Caco-2 (cell line): ENCODE data around the gene SPINT2. TPM values are rescaled to one million over a fixed set of nuclear protein-coding genes. Genes with fewer than 3 reads are reported as not detected.
A peak's percentile ranks its signal among the peaks of the same experiment; 100 is the strongest.

Experiments
- BruUV-seq: library from RNA; stranded (reverse); fragments of 400-500 nt; replicated peaks from 2 replicates; lab custom pipeline; 2021; lab: Mats Ljungman, UMichigan
- CTCF ChIA-PET: fragments of 300-600 bp; sonication (Branson Sonifier 250); formaldehyde crosslinking; loops from one replicate; lab custom pipeline; 2022; ENCODE audit warnings: antibody characterized with exemption; lab: Charles Lee
- POLR2A ChIA-PET: fragments of 300-600 bp; sonication (Branson Sonifier 250); formaldehyde crosslinking; loops from one replicate; lab custom pipeline; 2022; ENCODE audit warnings: antibody characterized with exemption; lab: Charles Lee
- DNase-seq, 2 experiments: peaks; one replicate each; pipeline versions ENCODE4 v3.0.0 to v3.0.0-alpha.2; 2020 to 2022
- H3K27me3 ChIP-seq: replicated peaks from 2 replicates; pipeline ENCODE4 v1.6.0; 2011; ENCODE audit warnings: low read length; ENCODE audit not compliant: control insufficient read depth, insufficient read depth
- H3K36me3 ChIP-seq: 2 replicates; pipeline ENCODE4 v1.5.1; 2011; ENCODE audit warnings: low read length; ENCODE audit not compliant: control insufficient read depth, insufficient read depth
- H3K4me1 ChIP-seq: fragments of 250-450 bp; sonication (Bioruptor Pico); 2 replicates; pipeline ENCODE4 v1.5.1; 2020; ENCODE audit warnings: mild to moderate bottlenecking
- H3K4me3 ChIP-seq: 2 replicates; pipeline ENCODE4 v1.5.1; 2011; ENCODE audit warnings: low read depth, mild to moderate bottlenecking, control low read depth, low read length
- H3K9me3 ChIP-seq: fragments of 250-450 bp; sonication (Bioruptor Pico); 2 replicates; pipeline ENCODE4 v1.5.1; 2020; ENCODE audit warnings: mild to moderate bottlenecking, moderate library complexity
- H3K27ac Mint-ChIP-seq: one replicate; pipeline ENCODE4 v1.8.0; 2022; ENCODE audit warnings: mixed read lengths; ENCODE audit not compliant: unreplicated experiment
- H3K27me3 Mint-ChIP-seq: one replicate; pipeline ENCODE4 v1.8.0; 2022; ENCODE audit warnings: mixed read lengths; ENCODE audit not compliant: insufficient read depth, unreplicated experiment
- H3K36me3 Mint-ChIP-seq: one replicate; pipeline ENCODE4 v1.8.0; 2022; ENCODE audit warnings: mild to moderate bottlenecking, mixed read lengths; ENCODE audit not compliant: insufficient read depth, unreplicated experiment
- H3K4me1 Mint-ChIP-seq: one replicate; pipeline ENCODE4 v1.8.0; 2022; ENCODE audit warnings: low read depth, mixed read lengths; ENCODE audit not compliant: unreplicated experiment
- H3K4me3 Mint-ChIP-seq: one replicate; pipeline ENCODE4 v1.8.0; 2022; ENCODE audit warnings: mild to moderate bottlenecking, moderate library complexity, mixed read lengths; ENCODE audit not compliant: unreplicated experiment
- H3K9me3 Mint-ChIP-seq: one replicate; pipeline ENCODE4 v1.8.0; 2022; ENCODE audit warnings: mixed read lengths; ENCODE audit not compliant: unreplicated experiment
- CTCF ChIP-seq, 2 experiments: fragments of 200-600 bp in 1 of 2; IDR thresholded peaks; 1 replicate in 1 of 2; 2 replicates in 1 of 2; pipeline versions ENCODE4 v1.5.1 to v1.8.0; 2011 to 2022; ENCODE audit warnings: antibody characterized with exemption in 1 of 2, control low read depth in 1 of 2, inconsistent platforms in 1 of 2, low read depth in 1 of 2, low read length in 1 of 2, mild to moderate bottlenecking in 1 of 2, moderate library complexity in 1 of 2; ENCODE audit not compliant: insufficient read depth in 1 of 2, severe bottlenecking in 1 of 2, unreplicated experiment in 1 of 2
- intact Hi-C: fragments of 100-400 bp; cut with micrococcal nuclease; formaldehyde crosslinking; loops from one replicate; pipeline ENCODE4 v1.10.0; 2022; ENCODE audit not compliant: unreplicated experiment
- total RNA-seq: library from RNA; stranded (reverse); gene quantifications from 2 replicates; pipeline ENCODE4 v1.2.3, GENCODE V29; 2022

SPINT2 gene
- total RNA-seq, 1 experiment from 2014 or later, result 748 TPM

GRCh38 chr19:38331728-38332127 is 67.4 kb downstream of the SPINT2 start:
- Mint-ChIP-seq H3K4me3 (no peak overlapping the region), H3K4me1 (no peaks in the 10 kb centered on the region), H3K27me3 (no peaks in the 10 kb centered on the region), H3K27ac (no peak overlapping the region), H3K9me3 (no peaks in the 10 kb centered on the region), H3K36me3 (peaks cover 8% of the 10 kb centered on the region)
- ChIA-PET POLR2A (no interaction called here), CTCF (no interaction called here)
- TF ChIP-seq CTCF (IDR thresholded peaks at IDR 0.05; ENCODE audit: insufficient read depth in 1 of 2, low read depth in 1 of 2, low read length in 1 of 2, severe bottlenecking in 1 of 2, unreplicated experiment in 1 of 2), result no peak
- H3K36me3 ChIP-seq, result no peaks in the 10 kb centered on the region
- no peaks in the 10 kb centered on the region for H3K9me3 ChIP-seq
- no TSS peak for BruUV-seq
- no peaks in the 10 kb centered on the region for H3K27me3 ChIP-seq
- DNase-seq, result no peak
- intact Hi-C loops, result no loop called here
- H3K4me1 ChIP-seq, result peaks cover 4% of the 10 kb centered on the region; the same call in 1 of the 2 replicates
- H3K4me3 ChIP-seq, result no peak overlapping the region

GRCh38 chr19:38333245-38333644 is 68.9 kb downstream of the SPINT2 start:
- POLR2A ChIA-PET, result no interaction called here
- H3K27me3 ChIP-seq, result no peaks in the 10 kb centered on the region
- H3K9me3 ChIP-seq, result no peaks in the 10 kb centered on the region
- Mint-ChIP-seq H3K27me3 (no peaks in the 10 kb centered on the region), H3K4me3 (no peak overlapping the region), H3K9me3 (no peaks in the 10 kb centered on the region), H3K4me1 (no peaks in the 10 kb centered on the region), H3K27ac (no peak overlapping the region), H3K36me3 (peaks cover 15% of the 10 kb centered on the region)
- intact Hi-C loops, result no loop called here
- H3K36me3 ChIP-seq, result no peaks in the 10 kb centered on the region
- DNase-seq, result no peak
- H3K4me1 ChIP-seq, result peaks cover 4% of the 10 kb centered on the region; the same call in 1 of the 2 replicates
- no peak for TF ChIP-seq CTCF (IDR thresholded peaks at IDR 0.05; ENCODE audit: insufficient read depth in 1 of 2, low read depth in 1 of 2, low read length in 1 of 2, severe bottlenecking in 1 of 2, unreplicated experiment in 1 of 2)
- H3K4me3 ChIP-seq, result no peak overlapping the region
- BruUV-seq, result no TSS peak
- CTCF ChIA-PET, result interaction anchor here (1.8 kb wide), 1 partner anchor 90 kb away, joined by 9 read pairs; no protein-coding TSS in a partner anchor

DNA sequence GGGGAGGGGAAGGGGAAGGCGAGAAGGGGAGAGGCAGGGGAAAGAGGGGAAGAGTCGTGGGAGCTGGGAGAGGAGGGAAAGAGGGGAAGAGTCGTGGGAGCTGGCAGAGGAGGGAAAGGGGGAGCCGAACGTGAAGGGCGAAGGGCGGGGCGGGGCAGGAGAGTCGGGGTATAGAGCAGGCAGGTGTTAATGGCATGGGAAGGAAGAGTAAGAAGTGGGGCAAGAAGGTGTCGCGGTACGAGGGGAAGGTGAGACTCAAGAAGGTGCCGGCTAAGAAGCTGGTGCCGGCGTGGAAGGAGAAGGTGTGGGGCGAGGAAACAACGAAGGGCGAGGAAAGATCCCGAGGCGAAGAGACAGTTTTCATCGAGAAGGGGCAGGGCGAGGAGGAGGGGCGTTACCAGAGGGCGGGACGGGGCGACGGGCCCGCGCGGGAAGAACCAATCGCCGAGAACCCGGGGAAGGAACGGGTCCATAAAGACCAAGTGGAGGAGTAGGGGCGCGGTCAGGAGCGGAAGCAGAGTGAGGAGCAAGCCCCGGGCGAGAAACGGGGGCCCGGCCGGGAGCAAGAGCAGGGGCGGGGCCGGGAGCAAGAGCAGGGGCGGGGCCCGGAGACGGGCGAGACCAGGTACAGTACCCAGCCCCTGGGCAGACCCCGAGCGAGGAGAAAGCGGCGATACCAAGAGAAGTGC is 71.7 kb downstream of the SPINT2 start:
- no peak for TF ChIP-seq CTCF (IDR thresholded peaks at IDR 0.05; ENCODE audit: insufficient read depth in 1 of 2, low read depth in 1 of 2, low read length in 1 of 2, severe bottlenecking in 1 of 2, unreplicated experiment in 1 of 2)
- peak overlapping the region; percentile 73 for H3K27ac Mint-ChIP-seq
- peaks cover 15% of the 10 kb centered on the region for H3K36me3 Mint-ChIP-seq
- CTCF ChIA-PET, result interaction anchor here (0.5 to 1.5 kb wide), 10 partner anchors 17 to 259 kb away, joined by 3 to 10 read pairs (median 6); partner anchors contain the start of genes FAM98C, KCNK6, PSMD8 and SPINT2
- no peaks in the 10 kb centered on the region for H3K9me3 Mint-ChIP-seq
- H3K9me3 ChIP-seq, result no peaks in the 10 kb centered on the region
- no peaks in the 10 kb centered on the region for H3K36me3 ChIP-seq
- DNase-seq, result peak; percentile 98 to 99
- H3K27me3 ChIP-seq, result no peaks in the 10 kb centered on the region
- peaks cover 21% of the 10 kb centered on the region for H3K4me1 ChIP-seq
- peak overlapping the region; percentile 93 for H3K4me3 Mint-ChIP-seq
- H3K4me3 ChIP-seq, result peak overlapping the region; percentile 93
- intact Hi-C loops, result loop anchor here (1.0 to 2.0 kb wide), 9 partner anchors 20 to 438 kb away; partner anchors contain the start of genes PSMD8, SIPA1L3, SPINT2 and WDR87
- no TSS peak for BruUV-seq
- POLR2A ChIA-PET, result interaction anchor here (0.6 to 2.1 kb wide), 5 partner anchors 19 to 90 kb away, joined by 3 to 7 read pairs (median 7); partner anchors contain the start of genes PSMD8 and SPINT2
- H3K27me3 Mint-ChIP-seq, result no peaks in the 10 kb centered on the region
- H3K4me1 Mint-ChIP-seq, result peaks cover 7% of the 10 kb centered on the region
